Stimulated activated CD8-positive, alpha-beta memory T cell treated with anti-CD3 and anti-CD28 coated beads, Interleukin-4, amount 100 ng/mL, for 4 hours (primary cell): Measurements from ENCODE around the gene PRR35.

Experiments
- DNase-seq, 2 donors: peaks; one replicate each; pipeline ENCODE4 v3.0.0-alpha.2; 2020; ENCODE audit warnings: low read depth in 2 of 2, low spot score in 1 of 2

PRR35 gene

DNA sequence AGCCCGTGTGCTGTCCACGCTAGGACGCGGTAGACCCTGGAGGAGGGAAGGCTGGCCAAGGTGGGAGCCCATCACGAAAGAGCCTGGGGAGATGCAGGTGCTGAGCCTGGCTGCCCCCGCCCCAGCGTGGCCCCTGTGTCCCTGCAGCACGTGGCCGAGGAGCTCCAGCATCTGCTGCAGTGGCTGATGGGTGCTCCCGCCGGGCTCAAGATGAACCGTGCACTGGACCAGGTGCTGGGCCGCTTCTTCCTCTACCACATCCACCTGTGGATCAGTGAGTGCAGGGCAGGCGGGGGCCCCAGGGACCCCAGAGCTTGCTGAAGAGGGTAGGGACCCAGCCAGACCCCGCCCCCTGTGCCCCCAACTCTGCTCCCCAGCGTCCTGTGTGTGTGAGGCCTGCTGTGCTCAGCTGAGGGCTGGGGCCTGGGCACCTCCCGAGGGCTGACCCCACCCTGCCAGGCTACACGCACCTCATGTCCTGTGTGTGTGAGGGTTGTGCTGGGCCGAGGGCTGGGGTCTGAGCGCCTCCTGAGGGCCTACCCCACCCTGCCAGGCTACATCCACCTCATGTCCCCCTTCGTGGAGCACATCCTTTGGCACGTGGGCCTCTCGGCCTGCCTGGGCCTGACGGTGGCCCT, 18.2 kb downstream of the PRR35 start:
- DNase-seq = no peak

DNA sequence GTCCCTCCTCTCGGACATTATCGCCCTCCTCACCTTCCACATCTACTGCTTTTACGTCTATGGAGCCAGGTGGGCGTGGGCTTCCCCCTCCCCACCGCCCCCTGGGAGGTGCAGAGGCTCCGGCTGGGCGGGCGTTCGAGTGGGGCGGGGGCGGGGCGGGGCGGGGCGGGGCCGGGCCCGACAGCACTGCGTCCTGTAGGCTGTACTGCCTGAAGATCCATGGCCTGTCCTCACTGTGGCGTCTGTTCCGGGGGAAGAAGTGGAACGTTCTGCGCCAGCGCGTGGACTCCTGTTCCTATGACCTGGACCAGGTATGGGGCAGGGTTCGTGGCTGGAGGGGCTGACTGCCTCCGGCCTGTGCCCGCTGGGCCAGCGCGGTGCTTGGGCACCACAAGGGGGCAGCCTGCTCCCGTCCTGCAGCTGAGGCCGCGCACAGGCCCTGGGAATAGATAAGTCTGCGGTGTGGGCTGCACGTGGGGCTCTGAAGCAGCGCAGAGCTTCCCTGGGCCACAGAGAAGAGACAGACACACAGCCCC, 18.7 kb downstream of the PRR35 start:
- no peak for DNase-seq

GRCh38 chr16:580141-580945, 20.1 kb downstream of the PRR35 start:
- DNase-seq = no peak

DNA sequence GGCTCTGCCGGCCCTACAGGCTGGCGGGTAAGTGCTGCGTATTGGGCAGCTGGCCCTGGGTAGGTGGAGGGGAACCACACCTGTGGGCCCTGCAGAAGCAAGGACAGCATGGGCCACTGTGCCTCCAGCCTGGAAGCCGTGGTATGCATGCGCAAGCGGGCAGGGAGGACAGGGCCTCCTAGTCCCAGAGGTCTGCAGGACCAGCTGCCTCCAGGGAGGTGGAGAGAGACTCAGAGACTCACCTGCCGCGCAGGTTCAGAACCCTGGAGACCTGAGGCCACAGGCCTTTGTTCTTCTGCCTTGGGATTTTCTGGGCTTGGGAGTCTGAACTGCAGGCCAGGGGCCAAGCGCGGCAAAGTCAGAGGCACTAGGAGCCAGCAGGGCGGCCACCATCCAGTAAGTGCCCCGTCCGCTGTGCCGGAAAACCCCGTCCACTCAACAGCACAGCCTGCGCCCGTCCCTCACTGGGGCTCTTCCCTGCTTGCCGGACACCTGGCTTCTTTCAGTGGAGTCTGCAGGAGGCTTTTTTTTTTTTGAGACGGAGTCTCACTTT, 20.8 kb downstream of the PRR35 start:
- DNase-seq = no peak

- no peak for DNase-seq
Measured at GRCh38 chr16:582218-582613, 22.0 kb downstream of the PRR35 start.

- no peak for DNase-seq
Measured at GRCh38 chr16:582614-583331, 22.6 kb downstream of the PRR35 start.

DNA sequence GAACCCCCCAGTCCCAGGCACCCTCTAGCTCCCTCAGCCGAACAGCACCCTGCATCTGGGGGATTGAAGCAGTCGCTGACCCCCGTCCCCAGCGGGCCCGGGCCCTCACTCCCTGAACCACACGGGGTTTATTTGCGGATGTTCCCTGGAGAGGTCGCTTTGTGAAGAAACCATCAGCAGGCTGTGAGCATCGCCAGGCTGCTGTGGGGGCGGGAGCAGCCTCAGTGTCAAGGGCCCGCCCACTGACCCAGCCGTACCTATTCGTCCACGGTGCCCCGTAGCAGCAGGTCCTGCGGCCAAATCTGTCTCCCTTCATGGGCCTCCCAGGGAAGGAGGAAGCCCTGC, 23.2 kb downstream of the PRR35 start:
- DNase-seq = no peak

DNA sequence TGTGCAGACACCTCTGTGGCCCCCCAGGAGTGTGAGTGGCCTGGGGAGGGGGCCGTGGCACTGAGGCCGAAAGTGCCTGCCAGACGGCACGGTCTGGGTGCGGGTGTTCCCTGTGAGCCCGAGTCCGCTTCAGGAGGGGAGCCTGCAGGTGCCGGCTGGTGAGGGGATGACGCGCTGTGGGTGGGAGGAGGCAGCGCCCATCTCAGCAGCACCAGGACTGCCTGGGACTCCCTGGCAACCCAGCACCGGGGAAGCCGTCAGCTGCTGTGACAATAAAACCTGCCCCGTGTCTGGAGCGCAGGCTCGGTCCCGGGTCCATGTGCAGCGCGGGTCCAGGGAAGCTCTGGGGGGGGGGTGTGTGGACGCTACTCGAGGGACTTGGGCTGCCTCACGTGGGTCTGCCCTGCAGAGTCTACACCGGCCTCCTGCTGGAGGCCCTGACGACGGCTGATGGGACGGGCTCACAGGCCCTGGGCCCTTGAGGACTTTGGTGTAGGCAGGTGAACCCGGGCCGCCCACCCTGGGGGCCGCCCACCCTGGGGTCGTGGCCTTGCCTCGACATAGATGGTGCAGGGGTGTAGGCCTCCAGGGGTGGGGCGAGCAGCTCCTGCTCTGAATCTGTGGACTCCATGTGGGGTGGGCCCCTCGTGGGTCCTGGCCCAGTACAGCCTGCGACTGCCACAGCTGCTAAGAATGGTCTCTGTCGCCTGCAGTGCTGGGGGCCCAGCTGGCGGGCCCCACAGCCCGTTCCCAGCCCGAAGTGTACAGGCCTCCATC, 23.8 kb downstream of the PRR35 start:
- DNase-seq = no peak

DNA sequence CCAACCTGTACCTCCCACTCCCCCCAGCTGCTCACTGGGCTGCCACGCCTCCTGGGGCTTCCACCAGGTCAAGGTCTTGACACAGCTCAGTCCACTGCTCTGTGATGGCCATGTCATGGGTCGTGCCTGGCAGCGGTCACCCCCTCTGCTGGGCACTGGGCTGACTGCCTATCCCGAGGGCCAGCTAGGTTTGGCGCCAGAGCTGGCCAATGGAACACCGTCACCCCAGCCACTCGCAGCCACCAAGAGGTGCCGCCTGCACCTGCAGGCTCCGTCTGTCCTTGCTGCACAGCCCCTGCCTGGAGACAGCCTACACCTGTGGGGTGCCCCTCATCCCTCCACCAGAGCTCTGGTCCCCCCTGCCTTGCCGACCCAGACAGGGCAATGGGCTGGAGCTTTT, 25.2 kb downstream of the PRR35 start:
- no peak for DNase-seq

DNA sequence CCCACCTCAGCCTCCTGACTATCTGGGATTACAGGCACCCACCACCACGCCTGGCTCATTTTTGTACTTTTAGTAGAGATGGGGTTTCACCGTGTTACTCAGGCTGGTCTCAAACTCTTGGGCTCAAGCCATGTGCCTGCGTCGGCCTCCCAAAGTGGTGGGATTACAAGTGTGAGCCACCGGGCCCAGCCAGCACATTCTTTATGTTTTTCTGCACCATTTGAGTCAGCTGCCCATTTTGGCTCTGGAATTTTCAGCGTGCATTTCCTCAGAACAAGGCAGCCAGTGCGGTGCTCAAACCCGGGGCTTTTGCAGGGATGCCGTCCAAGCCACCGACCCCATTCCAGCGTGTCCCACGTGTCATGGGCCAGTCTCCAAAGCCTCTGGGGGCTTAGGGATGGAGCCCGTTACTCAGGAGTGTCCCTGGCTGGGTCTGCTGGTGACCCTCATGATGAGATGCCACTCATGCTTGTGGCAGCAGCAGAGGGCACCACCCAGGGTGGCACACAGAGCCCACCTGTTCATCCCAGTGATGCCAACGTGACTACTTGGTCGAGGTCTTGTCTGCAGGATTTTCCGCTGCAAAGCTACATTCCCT, 26.0 kb downstream of the PRR35 start:
- DNase-seq = no peak

- DNase-seq = no peak
Measured at GRCh38 chr16:586645-587590, 26.7 kb downstream of the PRR35 start.

DNA sequence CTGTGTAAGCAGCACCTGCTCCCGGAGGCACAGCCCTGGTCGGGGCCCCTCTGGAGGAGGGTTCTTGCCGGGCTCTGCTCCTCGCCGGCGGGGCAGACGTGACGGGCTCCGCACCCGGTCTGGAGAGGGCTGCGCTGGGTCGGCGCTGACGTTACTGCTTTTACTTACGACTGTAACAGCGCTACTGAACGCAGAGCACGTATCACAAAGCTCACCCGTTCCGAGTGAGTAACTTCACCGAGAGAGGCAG, 28.4 kb downstream of the PRR35 start:
- DNase-seq = peak; percentile 34 to 37

- DNase-seq = peak; percentile 94 to 98
Measured at GRCh38 chr16:588889-589657, 28.9 kb downstream of the PRR35 start.

GRCh38 chr16:589658-590187, 29.5 kb downstream of the PRR35 start, which contains the start of gene RAB40C:
TSS of gene RAB40C (plus strand) at chr16:590066. CDS start at chr16:590292, 226 bp downstream.
- peak; percentile 98 to 99 for DNase-seq

DNA sequence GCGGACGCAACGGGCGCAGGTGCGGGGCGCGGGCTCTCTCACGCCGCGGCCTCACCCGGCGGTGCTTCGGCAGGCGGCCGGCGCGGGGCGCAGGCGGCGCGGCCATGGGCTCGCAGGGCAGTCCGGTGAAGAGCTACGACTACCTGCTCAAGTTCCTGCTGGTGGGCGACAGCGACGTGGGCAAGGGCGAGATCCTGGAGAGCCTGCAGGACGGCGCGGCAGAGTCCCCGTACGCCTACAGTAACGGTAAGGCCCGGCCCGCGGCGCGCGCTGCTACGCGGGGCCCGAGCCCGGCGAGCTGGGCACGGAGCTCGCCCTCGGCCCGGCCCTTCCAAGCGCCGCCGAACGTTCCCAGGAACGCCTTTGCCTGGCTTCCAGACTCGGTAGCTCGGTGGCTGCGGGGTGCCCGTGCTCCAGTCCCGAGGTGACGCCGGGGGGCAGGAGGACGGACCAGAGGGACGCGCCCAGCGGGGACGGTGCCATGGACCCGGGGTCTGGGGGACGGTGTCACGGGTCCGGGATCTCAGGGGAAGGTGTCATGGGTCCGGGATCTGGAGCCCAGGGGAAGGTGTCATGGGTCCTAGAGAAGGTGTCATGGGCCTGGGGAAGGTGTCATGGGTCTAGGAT, 30.1 kb downstream of the PRR35 start:
- DNase-seq = no peak

DNA sequence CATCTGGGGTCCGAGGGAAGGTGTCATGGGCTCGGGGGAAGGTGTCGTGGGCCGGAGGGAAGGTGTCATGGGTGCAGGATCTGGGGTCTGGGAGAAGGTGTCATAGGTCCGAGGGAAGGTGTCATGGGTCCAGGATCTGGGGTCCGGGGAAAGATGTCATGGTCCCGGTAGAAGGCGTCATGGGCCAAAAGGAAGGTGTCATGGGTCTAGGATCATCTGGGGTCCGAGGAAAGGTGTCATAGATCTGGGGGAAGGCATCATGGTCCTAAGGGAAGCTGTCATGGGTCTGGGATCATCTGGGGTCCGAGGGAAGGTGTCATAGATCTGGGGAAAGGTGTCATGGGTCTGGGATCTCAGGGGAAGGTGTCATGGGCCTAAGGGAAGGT, 30.6 kb downstream of the PRR35 start:
- no peak for DNase-seq

DNA sequence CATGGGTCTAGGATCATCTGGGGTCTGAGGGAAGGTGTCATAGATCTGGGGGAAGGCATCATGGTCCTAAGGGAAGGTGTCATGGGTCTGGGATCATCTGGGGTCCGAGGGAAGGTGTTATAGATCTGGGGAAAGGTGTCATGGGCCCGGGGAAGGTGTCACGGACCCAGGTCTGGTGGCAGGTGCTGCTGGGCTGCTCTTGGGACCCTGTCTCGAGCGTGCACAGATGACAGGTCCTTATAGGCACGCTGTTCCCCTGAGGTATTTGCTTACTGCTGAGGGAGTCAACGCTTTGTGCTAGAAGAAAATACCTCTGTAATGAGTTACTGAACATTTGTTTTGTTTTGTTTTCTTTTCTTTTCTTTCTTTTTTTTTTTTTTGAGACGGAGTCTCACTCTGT, 31.0 kb downstream of the PRR35 start:
- no peak for DNase-seq

- no peak for DNase-seq
Measured at GRCh38 chr16:591892-592517, 31.8 kb downstream of the PRR35 start.
